Prostate gland (tissue), 2 donors: Measurements from ENCODE around the gene FEM1A. TPM values are rescaled to one million over a fixed set of nuclear protein-coding genes. Genes with fewer than 3 reads are reported as not detected.
A peak's percentile ranks its signal among the peaks of the same experiment; 100 is the strongest.
"Not testable (repeated sequence)": the region's sequence is repeated elsewhere in the genome, so short reads cannot be mapped to it uniquely, and the experiment has no call there.

ENCODE experiments used
- DNase-seq: peaks from one replicate; pipeline ENCODE4 v3.0.0-alpha.2; 2019; ENCODE audit warnings: low spot score
- H3K27ac ChIP-seq, 2 donors: fragments of 200-600 bp; sonication (generic); 2 replicates each; pipeline ENCODE4 v1.5.1; 2017 to 2019
- H3K27me3 ChIP-seq: fragments of 200-600 bp; sonication (generic); replicated peaks from 2 replicates; pipeline ENCODE4 v1.5.1; 2019; ENCODE audit not compliant: insufficient read depth
- H3K36me3 ChIP-seq, 2 donors: fragments of 200-600 bp; sonication (generic); 1 replicate in 1 of 2; 2 replicates in 1 of 2; pipeline versions ENCODE4 v1.5.1 to v1.8.1; 2017 to 2019
- H3K4me1 ChIP-seq: fragments of 200-600 bp; sonication (generic); replicated peaks from 2 replicates; pipeline ENCODE4 v1.5.1; 2019
- H3K4me3 ChIP-seq, 2 donors: fragments of 200-600 bp; sonication (generic); 2 replicates each; pipeline ENCODE4 v1.5.1; 2017 to 2019
- H3K9me3 ChIP-seq: fragments of 200-600 bp; sonication (generic); 2 replicates; pipeline ENCODE4 v1.5.1; 2017
- CTCF ChIP-seq, 4 experiments: fragments of 200-600 bp in 2 of 4; fragments of 450-650 bp in 2 of 4; sonication (generic) in 2 of 4; IDR thresholded peaks; 1 replicate in 3 of 4; 2 replicates in 1 of 4; pipeline ENCODE4 v1.5.1; 2016 to 2019; ENCODE audit warnings: antibody characterized with exemption in 4 of 4, mild to moderate bottlenecking in 2 of 4, moderate library complexity in 2 of 4
- POLR2A ChIP-seq: fragments of 450-650 bp; IDR thresholded peaks from one replicate; pipeline ENCODE4 v1.6.1; 2016; ENCODE audit warnings: antibody characterized with exemption, mild to moderate bottlenecking
- POLR2AphosphoS5 ChIP-seq: sonication (generic); formaldehyde crosslinking; IDR thresholded peaks from one replicate; pipeline ENCODE4 v1.6.1; 2017; ENCODE audit warnings: antibody characterized with exemption
- WGBS: methylation state at CpG from one replicate; pipeline ENCODE4 v1.1.5; 2018; 5-methylcytosine and 5-hydroxymethylcytosine counted together
- intact Hi-C: fragments of 100-400 bp; cut with DNase I; formaldehyde crosslinking; loops from one replicate; pipeline ENCODE4 v1.14.2; 2022
- total RNA-seq, 2 donors: library from RNA; depleted of rRNA; stranded (reverse); fragments of >200 nt; gene quantifications; one replicate each; pipeline ENCODE4 v1.1.0, GENCODE V29; 2016

The FEM1A gene
- total RNA-seq, 2 donors from 2014 or later, result 20.7 to 30.4 TPM

GRCh38 chr19:4792866-4793195, 1.3 kb downstream of the FEM1A start:
- H3K27me3 ChIP-seq, DNase-seq, H3K36me3 ChIP-seq, H3K9me3 ChIP-seq: not testable (repeated sequence)
- intact Hi-C loops, result loop anchor here (5.0 kb wide), 1 partner anchor 61 kb away; no protein-coding TSS in a partner anchor
- peak overlapping the region in 1 of 2 donors; percentile 94 for H3K4me3 ChIP-seq
- WGBS, result 82% methylated on average over 24 of the region's 24 CpGs
- H3K4me1 ChIP-seq, result peaks cover 21% of the 10 kb centered on the region
- H3K27ac ChIP-seq, result peak overlapping the region in 1 of 2 donors; percentile 89

- peaks cover 21% of the 10 kb centered on the region for H3K4me1 ChIP-seq
- 80% methylated on average over 19 of the region's 19 CpGs for WGBS
- H3K27ac ChIP-seq, H3K4me3 ChIP-seq, H3K36me3 ChIP-seq, H3K9me3 ChIP-seq, H3K27me3 ChIP-seq, DNase-seq: not testable (repeated sequence)
- intact Hi-C loops, result loop anchor here (5.0 kb wide), 1 partner anchor 61 kb away; no protein-coding TSS in a partner anchor
Measured at GRCh38 chr19:4793278-4793677, 1.7 kb downstream of the FEM1A start.

DNA sequence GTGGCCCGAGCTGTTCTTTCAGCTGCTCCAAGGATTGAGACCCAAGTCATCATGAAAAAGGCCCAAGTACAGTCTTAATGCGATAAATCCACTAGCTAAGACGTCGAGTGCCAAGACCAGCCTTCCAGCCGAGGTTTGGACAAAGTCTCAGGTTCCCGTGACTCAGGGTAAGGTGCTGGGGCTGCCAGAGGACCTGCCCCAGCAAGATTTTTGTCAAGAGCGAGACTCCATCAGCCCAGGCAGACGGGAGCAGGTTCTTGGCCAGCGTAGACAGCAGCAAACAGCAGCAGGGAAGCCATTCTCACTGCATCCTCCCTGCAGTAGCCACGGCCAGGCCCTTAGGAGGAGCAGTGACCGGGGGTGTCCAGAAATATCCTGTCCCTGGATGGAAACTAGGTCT, 3.4 kb downstream of the FEM1A start:
- Histone ChIP-seq H3K36me3 (peaks cover 0 to 7% of the 10 kb centered on the region in 2 donors), H3K4me3 (peak overlapping the region in 1 of 2 donors; percentile 1)

DNA sequence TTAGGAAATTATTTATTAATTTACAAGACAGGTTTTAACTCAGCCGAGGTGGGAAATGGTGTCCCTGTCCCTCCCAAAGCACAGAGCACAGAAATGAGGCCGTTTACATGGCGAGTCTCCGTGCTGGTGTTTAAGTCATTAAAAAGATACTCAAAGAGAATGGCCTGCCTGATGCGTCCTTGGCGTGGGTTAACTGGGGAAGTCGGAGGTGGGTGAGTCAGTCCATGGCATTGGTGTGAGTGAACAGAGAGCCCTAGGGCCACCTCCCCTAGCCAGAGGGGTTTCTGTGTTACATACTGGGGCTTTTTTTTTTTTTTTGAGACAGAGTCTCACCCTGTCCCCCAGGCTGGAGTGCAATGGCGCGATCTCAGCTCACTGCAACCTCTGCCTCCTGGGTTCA, 3.9 kb downstream of the FEM1A start:
- Histone ChIP-seq H3K27me3 (no peaks in the 10 kb centered on the region), H3K4me1 (peaks cover 21% of the 10 kb centered on the region), H3K4me3 (peak overlapping the region in 1 of 2 donors; percentile 1), H3K27ac (peak overlapping the region; percentile 59 to 62), H3K36me3 (peaks cover 0 to 7% of the 10 kb centered on the region in 2 donors), H3K9me3 (no peaks in the 10 kb centered on the region)
- DNase-seq, result no peak
- TF ChIP-seq CTCF (IDR thresholded peaks at IDR 0.05) (no peak), POLR2AphosphoS5 (no peak), POLR2A (no peak)
- intact Hi-C loops, result no loop called here
- 56% methylated on average over 9 of the region's 9 CpGs for WGBS

More for the DNA sequence above, 3.4 kb downstream of the FEM1A start:
- Histone ChIP-seq H3K9me3 (no peaks in the 10 kb centered on the region), H3K4me1 (peaks cover 21% of the 10 kb centered on the region), H3K27me3 (no peaks in the 10 kb centered on the region), H3K27ac (peak overlapping the region; percentile 59 to 62)
- TF ChIP-seq CTCF (IDR thresholded peaks at IDR 0.05) (no peak), POLR2AphosphoS5 (peak; percentile 78), POLR2A (peak; percentile 40)
- peak; percentile 78 for DNase-seq
- intact Hi-C loops, result loop anchor here (5.0 kb wide), 1 partner anchor 63 kb away; no protein-coding TSS in a partner anchor
- 49% methylated on average over 10 of the region's 11 CpGs for WGBS

DNA sequence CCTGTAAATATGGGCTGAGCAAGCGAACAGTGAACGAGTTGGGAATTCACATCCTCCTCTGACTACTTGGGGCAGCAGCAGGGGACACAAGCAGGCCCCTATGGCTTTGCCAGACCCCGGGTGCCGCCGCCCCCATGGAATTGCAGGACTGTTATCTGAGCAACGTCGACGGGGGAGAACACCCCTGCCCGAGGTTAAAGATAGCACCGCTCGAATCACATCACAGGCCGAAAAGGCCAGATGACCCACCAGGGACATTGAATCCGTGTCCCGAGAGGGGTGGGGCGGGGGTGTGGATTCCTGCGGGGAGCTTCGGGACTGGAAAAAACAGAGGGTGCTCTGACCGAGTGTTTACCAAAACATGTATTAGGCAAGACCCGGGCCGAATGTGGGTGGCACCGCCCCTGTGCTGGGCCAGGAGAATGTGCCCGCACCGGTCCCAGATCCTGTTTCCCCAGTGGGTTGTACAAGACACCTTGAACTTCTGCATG, 9.1 kb downstream of the FEM1A start:
- DNase-seq, result peak; percentile 97
- TF ChIP-seq CTCF (IDR thresholded peaks at IDR 0.05) (no peak), POLR2AphosphoS5 (peak; percentile 95)
- Histone ChIP-seq H3K4me1 (no peaks in the 10 kb centered on the region), H3K27ac (peak overlapping the region; percentile 87 to 91), H3K27me3 (no peaks in the 10 kb centered on the region), H3K36me3 (no peaks in the 10 kb centered on the region), H3K4me3 (no peak overlapping the region), H3K9me3 (no peaks in the 10 kb centered on the region)
- 44% methylated on average over 23 of the region's 23 CpGs for WGBS
- intact Hi-C loops, result no loop called here

- Histone ChIP-seq H3K27ac (peak overlapping the region; percentile 87 to 91), H3K36me3 (no peaks in the 10 kb centered on the region), H3K9me3 (no peaks in the 10 kb centered on the region), H3K4me3 (no peak overlapping the region), H3K4me1 (no peaks in the 10 kb centered on the region), H3K27me3 (no peaks in the 10 kb centered on the region)
- intact Hi-C loops, result no loop called here
- no peak for TF ChIP-seq POLR2AphosphoS5
- no peak for TF ChIP-seq CTCF (IDR thresholded peaks at IDR 0.05)
- TF ChIP-seq POLR2A, result no peak
- WGBS, result 72% methylated on average over 3 of the region's 3 CpGs
- DNase-seq, result no peak
Measured at GRCh38 chr19:4801085-4801619, 9.6 kb downstream of the FEM1A start.
